ENCODE results near the gene CFAP410.
"Not testable (repeated sequence)": the region's sequence is repeated elsewhere in the genome, so short reads cannot be mapped to it uniquely, and the experiment has no call there.

Gene CFAP410

GRCh38 chr21:44285138-44285992 lies 53.8 kb downstream of the CFAP410 start, which contains the start of gene AIRE:
TSS of gene AIRE (plus strand) at chr21:44285876. CDS start at chr21:44286007, 131 bp downstream.
- Histone ChIP-seq H4K8ac (ENCODE audit: low read depth, low read length) (peak within 1 kb of the TSS; percentile 72), H3K4me2 (ENCODE audit: insufficient read depth, low read length, poor library complexity, severe bottlenecking) (peak within 1 kb of the TSS; percentile 73), H3K4me3 (ENCODE audit: low read length in 2 of 2) (no peak within 1 kb of the TSS), H3K9me3 (replicated peaks in 1 of 2; ENCODE audit: control insufficient read depth in 2 of 2, insufficient read depth in 1 of 2, low read depth in 1 of 2, low read length in 2 of 2) (no peaks in the 10 kb centered on the region), H2BK15ac (ENCODE audit: low read length) (peak within 1 kb of the TSS; percentile 99), H3K4me1 (ENCODE audit: control insufficient read depth in 2 of 2, insufficient read depth in 1 of 2, low read depth in 1 of 2, low read length in 2 of 2) (peaks cover 5 to 14% of the 10 kb centered on the region in 2 donors), H2BK120ac (ENCODE audit: low read depth, low read length) (peak within 1 kb of the TSS; percentile 81), H3K79me1 (ENCODE audit: low read depth, low read length) (no peaks in the 10 kb centered on the region), H3K27me3 (ENCODE audit: control insufficient read depth in 3 of 3, insufficient read depth in 3 of 3, low read depth in 1 of 3, low read length in 3 of 3) (peaks cover 2 to 78% (median 41%) of the 10 kb centered on the region in 3 experiments), H2BK12ac (ENCODE audit: low read length) (peak within 1 kb of the TSS; percentile 73), H3K27ac (replicated peaks; ENCODE audit: low read length) (no peak within 1 kb of the TSS), H3K18ac (ENCODE audit: low read length) (peak within 1 kb of the TSS; percentile 89), H3K23ac (ENCODE audit: low read depth, low read length, poor library complexity) (peak within 1 kb of the TSS; percentile 95), H4K91ac (ENCODE audit: low read depth, low read length, poor library complexity) (no peak within 1 kb of the TSS), H3K14ac (ENCODE audit: low read length) (peak within 1 kb of the TSS; percentile 8), H2BK5ac (ENCODE audit: low read length) (no peak within 1 kb of the TSS), H2AK5ac (ENCODE audit: low read depth, low read length) (peak within 1 kb of the TSS; percentile 94), H3K4ac (ENCODE audit: low read length) (no peak within 1 kb of the TSS), H3K9ac (ENCODE audit: low read depth, low read length, poor library complexity) (peak within 1 kb of the TSS; percentile 44), H3K36me3 (replicated peaks in 1 of 2; ENCODE audit: control insufficient read depth in 2 of 2, insufficient read depth in 2 of 2, low read length in 2 of 2) (no peaks in the 10 kb centered on the region), H2AFZ (ENCODE audit: low read length) (peak within 1 kb of the TSS; percentile 73)
- WGBS, 2 donors (ENCODE audit: extremely low coverage in 2 of 2, insufficient read length in 2 of 2, insufficient replicate concordance in 1 of 2): no CpG with 5 or more reads among the region's 56 CpGs
- DNase-seq (ENCODE audit: low spot score): no peak

GRCh38 chr21:44283948-44284347 lies 55.2 kb downstream of the CFAP410 start:
- H2BK12ac ChIP-seq (ENCODE audit: low read length): no peak overlapping the region

DNA sequence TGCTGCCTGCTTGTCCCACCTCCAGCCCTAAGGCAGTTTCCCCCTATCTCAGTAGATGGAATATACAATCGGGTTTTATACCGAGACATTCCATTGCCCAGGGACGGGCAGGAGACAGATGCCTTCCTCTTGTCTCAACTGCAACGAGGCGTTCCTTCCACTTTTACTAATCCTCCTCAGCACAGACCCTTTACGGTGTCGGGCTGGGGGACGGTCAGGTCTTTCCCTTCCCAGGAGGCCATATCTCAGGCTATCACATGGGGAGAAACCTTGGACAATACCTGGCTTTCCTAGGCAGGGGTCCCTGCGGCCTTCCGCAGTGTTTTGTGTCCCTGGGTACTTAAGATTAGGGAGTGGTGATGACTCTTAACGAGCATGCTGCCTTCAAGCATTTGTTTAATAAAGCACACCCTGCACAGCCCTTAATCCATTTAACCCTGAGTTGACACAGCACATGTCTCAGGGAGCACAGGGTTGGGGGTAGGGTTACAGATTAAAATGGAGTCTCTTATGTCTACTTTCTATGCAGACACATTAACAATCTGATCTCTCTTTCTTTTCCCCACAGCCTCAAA lies 55.9 kb downstream of the CFAP410 start:
- not testable (repeated sequence) for H3K36me3 ChIP-seq (replicated peaks in 1 of 2; ENCODE audit: control insufficient read depth in 2 of 2, insufficient read depth in 2 of 2, low read length in 2 of 2)

More at GRCh38 chr21:44283948-44284347, 55.2 kb downstream of the CFAP410 start:
- Histone ChIP-seq H3K18ac (ENCODE audit: low read length) (peak overlapping the region; percentile 85), H3K23ac (ENCODE audit: low read depth, low read length, poor library complexity) (peak overlapping the region; percentile 85), H3K14ac (ENCODE audit: low read length) (no peak overlapping the region), H3K9ac (ENCODE audit: low read depth, low read length, poor library complexity) (no peak overlapping the region), H3K4me2 (ENCODE audit: insufficient read depth, low read length, poor library complexity, severe bottlenecking) (no peak overlapping the region), H3K27me3 (ENCODE audit: control insufficient read depth in 3 of 3, insufficient read depth in 3 of 3, low read depth in 1 of 3, low read length in 3 of 3) (peaks cover 2 to 67% (median 41%) of the 10 kb centered on the region in 3 experiments), H3K4me1 (ENCODE audit: control insufficient read depth in 2 of 2, insufficient read depth in 1 of 2, low read depth in 1 of 2, low read length in 2 of 2) (peaks cover 5 to 14% of the 10 kb centered on the region in 2 donors), H3K4me3 (ENCODE audit: low read length in 2 of 2) (no peak overlapping the region), H3K27ac (replicated peaks; ENCODE audit: low read length) (no peak overlapping the region), H3K4ac (ENCODE audit: low read length) (no peak overlapping the region), H2AFZ (ENCODE audit: low read length) (peak overlapping the region; percentile 61), H3K9me3 (replicated peaks in 1 of 2; ENCODE audit: control insufficient read depth in 2 of 2, insufficient read depth in 1 of 2, low read depth in 1 of 2, low read length in 2 of 2) (no peaks in the 10 kb centered on the region), H2BK5ac (ENCODE audit: low read length) (no peak overlapping the region), H4K8ac (ENCODE audit: low read depth, low read length) (no peak overlapping the region), H4K91ac (ENCODE audit: low read depth, low read length, poor library complexity) (no peak overlapping the region), H2BK120ac (ENCODE audit: low read depth, low read length) (peak overlapping the region; percentile 2), H3K79me1 (ENCODE audit: low read depth, low read length) (no peaks in the 10 kb centered on the region), H2AK5ac (ENCODE audit: low read depth, low read length) (peak overlapping the region; percentile 93), H2BK15ac (ENCODE audit: low read length) (peak overlapping the region; percentile 99), H3K36me3 (replicated peaks in 1 of 2; ENCODE audit: control insufficient read depth in 2 of 2, insufficient read depth in 2 of 2, low read length in 2 of 2) (no peaks in the 10 kb centered on the region)
- WGBS, 2 donors (ENCODE audit: extremely low coverage in 2 of 2, insufficient read length in 2 of 2, insufficient replicate concordance in 1 of 2): no CpG with 5 or more reads among the region's 11 CpGs
- no peak for DNase-seq (ENCODE audit: low spot score)

DNA sequence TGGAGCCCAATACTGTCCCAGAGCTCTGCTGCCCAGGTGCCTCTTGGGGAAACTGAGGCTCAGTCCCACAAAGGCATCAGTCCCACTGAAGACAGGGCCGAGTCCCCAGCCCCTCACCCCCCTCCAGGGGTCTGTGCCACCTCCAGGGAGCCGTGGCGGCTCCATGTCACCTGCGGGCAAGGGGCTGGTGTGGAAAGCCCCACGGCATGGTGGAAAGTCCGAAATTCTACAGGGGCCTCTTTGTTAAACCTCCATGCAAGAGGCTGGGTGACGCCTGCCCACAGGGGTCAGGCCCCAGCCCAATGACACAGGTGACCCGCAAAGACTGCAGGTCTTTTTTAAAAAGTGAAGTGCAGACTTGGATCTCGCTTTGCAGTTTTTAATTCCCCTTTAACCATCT lies 56.8 kb downstream of the CFAP410 start:
- peaks cover 5 to 11% of the 10 kb centered on the region in 2 donors for H3K4me1 ChIP-seq (ENCODE audit: control insufficient read depth in 2 of 2, insufficient read depth in 1 of 2, low read depth in 1 of 2, low read length in 2 of 2)
- no peaks in the 10 kb centered on the region for H3K36me3 ChIP-seq (replicated peaks in 1 of 2; ENCODE audit: control insufficient read depth in 2 of 2, insufficient read depth in 2 of 2, low read length in 2 of 2)
- no peak overlapping the region for H4K8ac ChIP-seq (ENCODE audit: low read depth, low read length)
- peak overlapping the region; percentile 5 for H3K14ac ChIP-seq (ENCODE audit: low read length)
- H2AK5ac ChIP-seq (ENCODE audit: low read depth, low read length): peak overlapping the region; percentile 41
- no peak overlapping the region for H2BK5ac ChIP-seq (ENCODE audit: low read length)
- H4K91ac ChIP-seq (ENCODE audit: low read depth, low read length, poor library complexity): no peak overlapping the region
- no peak overlapping the region for H3K18ac ChIP-seq (ENCODE audit: low read length)
- no peak for DNase-seq (ENCODE audit: low spot score)
- H2AFZ ChIP-seq (ENCODE audit: low read length): no peak overlapping the region
- H3K27ac ChIP-seq (replicated peaks; ENCODE audit: low read length): no peak overlapping the region
- H3K4me2 ChIP-seq (ENCODE audit: insufficient read depth, low read length, poor library complexity, severe bottlenecking): no peak overlapping the region
- H2BK15ac ChIP-seq (ENCODE audit: low read length): no peak overlapping the region
- WGBS, 2 donors (ENCODE audit: extremely low coverage in 2 of 2, insufficient read length in 2 of 2, insufficient replicate concordance in 1 of 2): no CpG with 5 or more reads among the region's 9 CpGs
- H2BK12ac ChIP-seq (ENCODE audit: low read length): peak overlapping the region; percentile 2
- H3K23ac ChIP-seq (ENCODE audit: low read depth, low read length, poor library complexity): no peak overlapping the region
- H3K79me1 ChIP-seq (ENCODE audit: low read depth, low read length): no peaks in the 10 kb centered on the region
- no peaks in the 10 kb centered on the region for H3K9me3 ChIP-seq (replicated peaks in 1 of 2; ENCODE audit: control insufficient read depth in 2 of 2, insufficient read depth in 1 of 2, low read depth in 1 of 2, low read length in 2 of 2)
- H3K4me3 ChIP-seq (ENCODE audit: low read length in 2 of 2): no peak overlapping the region
- H3K27me3 ChIP-seq (ENCODE audit: control insufficient read depth in 3 of 3, insufficient read depth in 3 of 3, low read depth in 1 of 3, low read length in 3 of 3): peaks cover 2 to 51% (median 33%) of the 10 kb centered on the region in 3 experiments
- no peak overlapping the region for H3K4ac ChIP-seq (ENCODE audit: low read length)
- H2BK120ac ChIP-seq (ENCODE audit: low read depth, low read length): peak overlapping the region; percentile 2
- no peak overlapping the region for H3K9ac ChIP-seq (ENCODE audit: low read depth, low read length, poor library complexity)

More for the DNA sequence above, 55.9 kb downstream of the CFAP410 start:
- not testable (repeated sequence) for H3K27ac ChIP-seq (replicated peaks; ENCODE audit: low read length); H4K8ac ChIP-seq (ENCODE audit: low read depth, low read length); H2BK120ac ChIP-seq (ENCODE audit: low read depth, low read length); H3K18ac ChIP-seq (ENCODE audit: low read length); H3K4ac ChIP-seq (ENCODE audit: low read length); H3K9ac ChIP-seq (ENCODE audit: low read depth, low read length, poor library complexity); H3K4me3 ChIP-seq (ENCODE audit: low read length in 2 of 2); H4K91ac ChIP-seq (ENCODE audit: low read depth, low read length, poor library complexity); H3K14ac ChIP-seq (ENCODE audit: low read length); H2AK5ac ChIP-seq (ENCODE audit: low read depth, low read length); H3K9me3 ChIP-seq (replicated peaks in 1 of 2; ENCODE audit: control insufficient read depth in 2 of 2, insufficient read depth in 1 of 2, low read depth in 1 of 2, low read length in 2 of 2); H2BK5ac ChIP-seq (ENCODE audit: low read length); H3K79me1 ChIP-seq (ENCODE audit: low read depth, low read length); H3K4me2 ChIP-seq (ENCODE audit: insufficient read depth, low read length, poor library complexity, severe bottlenecking); DNase-seq (ENCODE audit: low spot score); H2BK15ac ChIP-seq (ENCODE audit: low read length); H2BK12ac ChIP-seq (ENCODE audit: low read length); H3K23ac ChIP-seq (ENCODE audit: low read depth, low read length, poor library complexity)
- Histone ChIP-seq H3K27me3 (ENCODE audit: control insufficient read depth in 3 of 3, insufficient read depth in 3 of 3, low read depth in 1 of 3, low read length in 3 of 3) (peaks cover 2 to 60% (median 37%) of the 10 kb centered on the region in 3 experiments), H3K4me1 (ENCODE audit: control insufficient read depth in 2 of 2, insufficient read depth in 1 of 2, low read depth in 1 of 2, low read length in 2 of 2) (peaks cover 5 to 14% of the 10 kb centered on the region in 2 donors), H2AFZ (ENCODE audit: low read length) (peak overlapping the region; percentile 61)
- WGBS, 2 donors (ENCODE audit: extremely low coverage in 2 of 2, insufficient read length in 2 of 2, insufficient replicate concordance in 1 of 2): no CpG with 5 or more reads among the region's 11 CpGs

Data from neuronal stem cell (in vitro differentiated cells).